ENCODE measurements around the gene CHD2.

GRCh38 chr15:92910451-92910850 lies 10.3 kb downstream of the CHD2 start:
- TF ChIP-seq, protein P1, sequence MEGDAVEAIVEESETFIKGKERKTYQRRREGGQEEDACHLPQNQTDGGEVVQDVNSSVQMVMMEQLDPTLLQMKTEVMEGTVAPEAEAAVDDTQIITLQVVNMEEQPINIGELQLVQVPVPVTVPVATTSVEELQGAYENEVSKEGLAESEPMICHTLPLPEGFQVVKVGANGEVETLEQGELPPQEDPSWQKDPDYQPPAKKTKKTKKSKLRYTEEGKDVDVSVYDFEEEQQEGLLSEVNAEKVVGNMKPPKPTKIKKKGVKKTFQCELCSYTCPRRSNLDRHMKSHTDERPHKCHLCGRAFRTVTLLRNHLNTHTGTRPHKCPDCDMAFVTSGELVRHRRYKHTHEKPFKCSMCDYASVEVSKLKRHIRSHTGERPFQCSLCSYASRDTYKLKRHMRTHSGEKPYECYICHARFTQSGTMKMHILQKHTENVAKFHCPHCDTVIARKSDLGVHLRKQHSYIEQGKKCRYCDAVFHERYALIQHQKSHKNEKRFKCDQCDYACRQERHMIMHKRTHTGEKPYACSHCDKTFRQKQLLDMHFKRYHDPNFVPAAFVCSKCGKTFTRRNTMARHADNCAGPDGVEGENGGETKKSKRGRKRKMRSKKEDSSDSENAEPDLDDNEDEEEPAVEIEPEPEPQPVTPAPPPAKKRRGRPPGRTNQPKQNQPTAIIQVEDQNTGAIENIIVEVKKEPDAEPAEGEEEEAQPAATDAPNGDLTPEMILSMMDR (conservative IDR thresholded peaks at IDR 0.05 in 1 of 2, IDR thresholded peaks at IDR 0.05 in 1 of 2; ENCODE audit: extremely low read depth in 1 of 2, insufficient read depth in 1 of 2, low read depth in 1 of 2, low read length in 2 of 2): no peak
- TF ChIP-seq EZH2 (IDR thresholded peaks at IDR 0.05; ENCODE audit: borderline replicate concordance, low read length): no peak
